PC-3 (cell line): Measurements from ENCODE around the gene ARHGAP8. TPM values are rescaled to one million over a fixed set of nuclear protein-coding genes. Genes with fewer than 3 reads are reported as not detected.

Experiments
- ATAC-seq: fragments of 200-7000 bp; cut with Tn5 transposase; 2 replicates; pipeline ENCODE4 v1.9.1; 2020; ENCODE audit warnings: mild to moderate bottlenecking, moderate library complexity
- BruUV-seq: library from RNA; stranded (reverse); fragments of 400-500 nt; replicated peaks from 2 replicates; lab custom pipeline; 2021; lab: Mats Ljungman, UMichigan
- CTCF ChIA-PET: fragments of 300-600 bp; sonication (Branson Sonifier 250); formaldehyde crosslinking; loops from one replicate; lab custom pipeline; 2022; ENCODE audit warnings: antibody characterized with exemption; lab: Charles Lee
- POLR2A ChIA-PET: fragments of 300-600 bp; sonication (Branson Sonifier 250); formaldehyde crosslinking; loops from one replicate; lab custom pipeline; 2022; ENCODE audit warnings: antibody characterized with exemption; ENCODE audit not compliant: unreplicated experiment; lab: Charles Lee
- DNase-seq: peaks from one replicate; pipeline ENCODE4 v3.0.0-alpha.2; 2015
- H2AFZ ChIP-seq: fragments of 300-600 bp; sonication (generic); 2 replicates; pipeline ENCODE4 v1.6.0; 2016; ENCODE audit warnings: antibody characterized with exemption, low read length
- H3F3A ChIP-seq: fragments of 300-600 bp; sonication (generic); one replicate; pipeline ENCODE4 v1.6.0; 2017; ENCODE audit warnings: antibody characterized with exemption, low read length, control low read depth, mild to moderate bottlenecking; ENCODE audit not compliant: unreplicated experiment
- H3K27ac ChIP-seq: fragments of 300-600 bp; sonication (generic); 2 replicates; pipeline ENCODE4 v1.5.1; 2016; ENCODE audit warnings: mild to moderate bottlenecking, low read length
- H3K27me3 ChIP-seq: fragments of 300-600 bp; sonication (generic); 2 replicates; pipeline ENCODE4 v1.6.1; 2016; ENCODE audit warnings: low read length, mixed read lengths
- H3K36me3 ChIP-seq: fragments of 300-600 bp; sonication (generic); 2 replicates; pipeline ENCODE4 v1.6.1; 2016; ENCODE audit warnings: low read depth, mixed run types, low read length, mixed read lengths
- H3K4me1 ChIP-seq: fragments of 300-600 bp; sonication (generic); 2 replicates; pipeline ENCODE4 v1.5.1; 2016; ENCODE audit warnings: low read length; ENCODE audit not compliant: insufficient read depth
- H3K4me2 ChIP-seq: fragments of 300-600 bp; sonication (generic); 2 replicates; pipeline ENCODE4 v1.6.0; 2016; ENCODE audit warnings: low read length
- H3K4me3 ChIP-seq: fragments of 300-600 bp; sonication (generic); 2 replicates; pipeline ENCODE4 v1.5.1; 2016; ENCODE audit warnings: mild to moderate bottlenecking, low read length, mixed read lengths
- H3K79me2 ChIP-seq: fragments of 300-600 bp; sonication (generic); 2 replicates; pipeline ENCODE4 v1.6.1; 2017; ENCODE audit warnings: low read length, mixed read lengths
- H3K9ac ChIP-seq: fragments of 300-600 bp; sonication (generic); 2 replicates; pipeline ENCODE4 v1.6.0; 2016; ENCODE audit warnings: mild to moderate bottlenecking, low read length
- H3K9me2 ChIP-seq: fragments of 300-600 bp; sonication (generic); replicated peaks from 2 replicates; pipeline ENCODE4 v1.6.1; 2016; ENCODE audit warnings: mixed run types, low read length, mixed read lengths
- H3K9me3 ChIP-seq: fragments of 300-600 bp; sonication (generic); 2 replicates; pipeline ENCODE4 v1.6.1; 2016; ENCODE audit warnings: low read length, mixed read lengths
- H4K20me1 ChIP-seq: fragments of 300-600 bp; sonication (generic); 2 replicates; pipeline ENCODE4 v1.6.1; 2016; ENCODE audit warnings: low read length, mixed read lengths
- EZH2 ChIP-seq: fragments of 300-600 bp; sonication (generic); IDR thresholded peaks from one replicate; pipeline ENCODE4 v1.6.1; 2017; ENCODE audit warnings: antibody characterized with exemption, mild to moderate bottlenecking, low read length; ENCODE audit not compliant: unreplicated experiment
- EZH2phosphoT487 ChIP-seq: fragments of 300-600 bp; sonication (generic); IDR thresholded peaks from 2 replicates; pipeline ENCODE4 v1.6.1; 2018; ENCODE audit warnings: mild to moderate bottlenecking, antibody characterized with exemption, low read length, borderline replicate concordance
- intact Hi-C: fragments of 100-400 bp; cut with micrococcal nuclease; formaldehyde crosslinking; loops from 2 replicates; pipeline ENCODE4 v1.9.0; 2023
- total RNA-seq: library from RNA; depleted of rRNA; stranded (reverse); fragments of >200 nt; gene quantifications from 2 replicates; pipeline ENCODE4 v1.2.3, GENCODE V29; 2014
- TF ChIP-seq, protein P1 (sequence below): fragments of 300-600 bp; sonication (generic); conservative IDR thresholded peaks from 2 replicates; pipeline ENCODE4 v1.5.1; 2017; ENCODE audit warnings: antibody characterized with exemption, low read depth, mild to moderate bottlenecking, low read length

The ARHGAP8 gene
- total RNA-seq, 1 experiment from 2014 or later = 30.9 TPM

DNA sequence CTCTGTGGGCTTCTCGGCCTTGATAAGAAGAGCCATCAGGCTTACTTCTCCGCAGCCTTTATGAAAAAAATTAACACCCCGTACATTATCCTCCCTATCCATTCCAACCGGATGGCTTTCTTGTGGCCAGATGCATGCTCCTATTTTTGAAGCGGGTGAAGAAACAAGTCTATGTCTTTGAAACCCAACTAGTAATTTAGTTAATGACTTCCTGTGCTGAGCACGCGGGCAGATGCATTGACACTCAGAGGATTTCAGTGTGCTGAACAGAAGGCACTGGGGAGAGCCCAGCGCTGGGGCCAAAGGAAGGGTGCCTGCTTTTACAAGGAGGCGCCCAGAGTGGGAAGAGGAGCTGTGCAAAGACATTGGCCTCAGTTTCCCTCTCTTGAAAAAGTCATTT, 53.3 kb downstream of the ARHGAP8 start:
- POLR2A ChIA-PET = no interaction called here
- no peak overlapping the region for H2AFZ ChIP-seq

DNA sequence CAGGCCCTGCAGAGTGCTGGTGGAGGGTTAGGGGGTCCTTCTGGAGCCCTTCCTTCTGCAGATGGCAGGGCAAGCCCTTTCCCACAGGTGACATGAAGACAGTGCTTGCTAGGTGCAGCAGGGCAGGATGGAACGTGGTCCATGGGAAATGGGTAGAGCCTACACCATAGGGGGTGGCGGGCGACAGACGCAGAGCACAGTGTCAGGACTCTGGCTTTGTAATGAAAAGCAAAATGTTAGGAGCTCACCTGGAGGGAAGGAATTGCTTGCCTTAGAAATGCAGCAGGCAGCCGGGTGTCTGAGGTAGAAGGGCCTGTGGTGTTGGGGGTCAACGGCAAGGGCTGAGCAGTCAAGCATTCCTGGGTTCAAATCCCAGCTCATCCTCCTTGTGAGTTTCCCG, 54.9 kb downstream of the ARHGAP8 start:
- Histone ChIP-seq H3K27me3 (no peaks in the 10 kb centered on the region), H3K79me2 (no peaks in the 10 kb centered on the region), H3K9me2 (no peaks in the 10 kb centered on the region), H2AFZ (no peak overlapping the region), H3K9ac (no peak overlapping the region), H3K4me3 (no peak overlapping the region), H3F3A (no peaks in the 10 kb centered on the region), H4K20me1 (no peaks in the 10 kb centered on the region), H3K27ac (no peak overlapping the region), H3K9me3 (no peaks in the 10 kb centered on the region), H3K4me1 (no peaks in the 10 kb centered on the region), H3K4me2 (no peak overlapping the region), H3K36me3 (no peaks in the 10 kb centered on the region)
- ChIA-PET POLR2A (no interaction called here), CTCF (no interaction called here)
- DNase-seq = no peak
- no peak for TF ChIP-seq EZH2phosphoT487
- no peak for TF ChIP-seq EZH2
- TF ChIP-seq, protein P1, sequence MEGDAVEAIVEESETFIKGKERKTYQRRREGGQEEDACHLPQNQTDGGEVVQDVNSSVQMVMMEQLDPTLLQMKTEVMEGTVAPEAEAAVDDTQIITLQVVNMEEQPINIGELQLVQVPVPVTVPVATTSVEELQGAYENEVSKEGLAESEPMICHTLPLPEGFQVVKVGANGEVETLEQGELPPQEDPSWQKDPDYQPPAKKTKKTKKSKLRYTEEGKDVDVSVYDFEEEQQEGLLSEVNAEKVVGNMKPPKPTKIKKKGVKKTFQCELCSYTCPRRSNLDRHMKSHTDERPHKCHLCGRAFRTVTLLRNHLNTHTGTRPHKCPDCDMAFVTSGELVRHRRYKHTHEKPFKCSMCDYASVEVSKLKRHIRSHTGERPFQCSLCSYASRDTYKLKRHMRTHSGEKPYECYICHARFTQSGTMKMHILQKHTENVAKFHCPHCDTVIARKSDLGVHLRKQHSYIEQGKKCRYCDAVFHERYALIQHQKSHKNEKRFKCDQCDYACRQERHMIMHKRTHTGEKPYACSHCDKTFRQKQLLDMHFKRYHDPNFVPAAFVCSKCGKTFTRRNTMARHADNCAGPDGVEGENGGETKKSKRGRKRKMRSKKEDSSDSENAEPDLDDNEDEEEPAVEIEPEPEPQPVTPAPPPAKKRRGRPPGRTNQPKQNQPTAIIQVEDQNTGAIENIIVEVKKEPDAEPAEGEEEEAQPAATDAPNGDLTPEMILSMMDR = no peak
- intact Hi-C loops = no loop called here
- no TSS peak for BruUV-seq
- no peak for ATAC-seq

More for the DNA sequence above, 53.3 kb downstream of the ARHGAP8 start:
- H3K36me3 ChIP-seq = no peaks in the 10 kb centered on the region
- no peak for TF ChIP-seq EZH2phosphoT487
- no peaks in the 10 kb centered on the region for H4K20me1 ChIP-seq
- no peaks in the 10 kb centered on the region for H3K9me3 ChIP-seq
- DNase-seq (no peak), ATAC-seq (no peak)
- intact Hi-C loops = no loop called here
- no peak overlapping the region for H3K27ac ChIP-seq
- no peaks in the 10 kb centered on the region for H3K27me3 ChIP-seq
- no peaks in the 10 kb centered on the region for H3K79me2 ChIP-seq
- no peaks in the 10 kb centered on the region for H3F3A ChIP-seq
- CTCF ChIA-PET = no interaction called here
- no peaks in the 10 kb centered on the region for H3K4me1 ChIP-seq
- BruUV-seq = no TSS peak
- H3K9ac ChIP-seq = no peak overlapping the region
- H3K4me3 ChIP-seq = no peak overlapping the region
- H3K9me2 ChIP-seq = no peaks in the 10 kb centered on the region
- H3K4me2 ChIP-seq = no peak overlapping the region

DNA sequence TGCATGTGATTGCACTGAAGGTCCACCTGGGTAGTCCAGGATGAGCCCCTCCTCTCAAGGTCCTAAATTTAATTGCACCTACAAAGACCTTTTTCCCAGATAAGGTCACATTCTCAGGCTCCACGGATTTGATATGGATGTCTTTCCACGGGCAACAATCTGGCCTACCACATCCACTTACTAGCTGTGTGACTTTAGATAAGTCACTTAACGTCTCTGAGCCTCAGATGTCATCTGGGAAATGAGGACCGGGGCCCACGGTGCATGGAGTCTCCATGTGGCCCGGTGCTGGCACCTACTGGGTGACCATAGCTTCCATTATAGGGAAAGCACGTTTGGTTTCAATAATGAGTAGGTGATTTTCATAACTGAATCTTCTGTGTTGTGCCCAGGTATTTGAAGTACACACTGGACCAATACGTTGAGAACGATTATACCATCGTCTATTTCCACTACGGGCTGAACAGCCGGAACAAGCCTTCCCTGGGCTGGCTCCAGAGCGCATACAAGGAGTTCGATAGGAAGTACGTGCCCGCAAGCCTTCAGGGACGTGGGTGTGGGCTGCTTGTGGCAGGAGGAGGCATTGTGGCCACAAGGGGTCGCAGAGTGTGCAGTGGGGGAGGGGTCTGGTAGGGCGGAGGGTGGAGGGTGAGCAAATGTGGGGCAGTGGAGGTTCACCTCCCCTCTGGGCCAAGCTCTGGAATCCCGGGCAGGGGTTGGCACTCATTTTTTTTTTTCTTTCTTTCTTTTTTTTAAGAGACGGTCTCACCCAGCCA, 55.7 kb downstream of the ARHGAP8 start:
- H3K4me2 ChIP-seq = no peak overlapping the region
- no TSS peak for BruUV-seq
- H2AFZ ChIP-seq = no peak overlapping the region
- H3F3A ChIP-seq = no peaks in the 10 kb centered on the region
- intact Hi-C loops = no loop called here
- no peaks in the 10 kb centered on the region for H3K9me3 ChIP-seq
- POLR2A ChIA-PET = no interaction called here
- DNase-seq (no peak), ATAC-seq (no peak)
- no peaks in the 10 kb centered on the region for H3K4me1 ChIP-seq
- H3K27ac ChIP-seq = no peak overlapping the region
- TF ChIP-seq, protein P1 = 0 out of 2 replicates have a peak, but pooled peaks have one; percentile 25
- TF ChIP-seq EZH2 = no peak
- no peaks in the 10 kb centered on the region for H3K36me3 ChIP-seq
- H3K9me2 ChIP-seq = no peaks in the 10 kb centered on the region
- no peak overlapping the region for H3K4me3 ChIP-seq
- H4K20me1 ChIP-seq = no peaks in the 10 kb centered on the region
- CTCF ChIA-PET = no interaction called here
- H3K27me3 ChIP-seq = no peaks in the 10 kb centered on the region
- no peak overlapping the region for H3K9ac ChIP-seq
- no peaks in the 10 kb centered on the region for H3K79me2 ChIP-seq
